Activated B cell treated with CpG ODN at 0.5 μM for 24 hours (primary cell): ENCODE data around the gene WDR7. TPM values are rescaled to one million over a fixed set of nuclear protein-coding genes. Genes with fewer than 3 reads are reported as not detected.

ENCODE experiments used
- ATAC-seq: fragments of 200-7000 bp; cut with Tn5 transposase; one replicate; pipeline ENCODE4 v1.10.0; 2021; ENCODE audit warnings: low read depth, mild to moderate bottlenecking, moderate library complexity
- CTCF ChIA-PET: fragments of 350-600 bp; sonication (Branson Sonifier 250); formaldehyde crosslinking; loops from one replicate; lab custom pipeline; 2021; ENCODE audit warnings: antibody characterized with exemption; lab: Charles Lee
- POLR2A ChIA-PET: fragments of 350-600 bp; sonication (Branson Sonifier 250); formaldehyde crosslinking; loops from one replicate; lab custom pipeline; 2021; ENCODE audit warnings: antibody characterized with exemption; lab: Charles Lee
- DNase-seq: peaks from one replicate; pipeline ENCODE4 v3.0.0; 2022
- H3K27ac Mint-ChIP-seq: one replicate; pipeline ENCODE4 v1.8.0; 2020; ENCODE audit warnings: mixed read lengths
- H3K27me3 Mint-ChIP-seq: one replicate; pipeline ENCODE4 v1.8.0; 2021; ENCODE audit warnings: mixed read lengths
- H3K36me3 Mint-ChIP-seq: one replicate; pipeline ENCODE4 v1.8.0; 2021; ENCODE audit warnings: low read depth, mixed read lengths
- H3K4me1 Mint-ChIP-seq: one replicate; pipeline ENCODE4 v1.8.0; 2021; ENCODE audit warnings: mixed read lengths
- H3K4me3 Mint-ChIP-seq: one replicate; pipeline ENCODE4 v1.8.0; 2020; ENCODE audit warnings: mild to moderate bottlenecking, mixed read lengths
- H3K9me3 Mint-ChIP-seq: one replicate; pipeline ENCODE4 v1.8.0; 2020; ENCODE audit warnings: mixed read lengths
- CTCF ChIP-seq: fragments of 200-600 bp; IDR thresholded peaks from one replicate; pipeline ENCODE4 v1.8.0; 2022; ENCODE audit warnings: antibody characterized with exemption, mild to moderate bottlenecking
- intact Hi-C: fragments of 100-400 bp; cut with micrococcal nuclease; formaldehyde crosslinking; loops from one replicate; pipeline ENCODE4 v1.15.1; 2024
- total RNA-seq: library from RNA; stranded (reverse); gene quantifications from 2 replicates; pipeline ENCODE4 v1.2.3, GENCODE V29; 2022

WDR7 gene
- total RNA-seq, 1 donor from 2014 or later = 33.4 TPM

DNA sequence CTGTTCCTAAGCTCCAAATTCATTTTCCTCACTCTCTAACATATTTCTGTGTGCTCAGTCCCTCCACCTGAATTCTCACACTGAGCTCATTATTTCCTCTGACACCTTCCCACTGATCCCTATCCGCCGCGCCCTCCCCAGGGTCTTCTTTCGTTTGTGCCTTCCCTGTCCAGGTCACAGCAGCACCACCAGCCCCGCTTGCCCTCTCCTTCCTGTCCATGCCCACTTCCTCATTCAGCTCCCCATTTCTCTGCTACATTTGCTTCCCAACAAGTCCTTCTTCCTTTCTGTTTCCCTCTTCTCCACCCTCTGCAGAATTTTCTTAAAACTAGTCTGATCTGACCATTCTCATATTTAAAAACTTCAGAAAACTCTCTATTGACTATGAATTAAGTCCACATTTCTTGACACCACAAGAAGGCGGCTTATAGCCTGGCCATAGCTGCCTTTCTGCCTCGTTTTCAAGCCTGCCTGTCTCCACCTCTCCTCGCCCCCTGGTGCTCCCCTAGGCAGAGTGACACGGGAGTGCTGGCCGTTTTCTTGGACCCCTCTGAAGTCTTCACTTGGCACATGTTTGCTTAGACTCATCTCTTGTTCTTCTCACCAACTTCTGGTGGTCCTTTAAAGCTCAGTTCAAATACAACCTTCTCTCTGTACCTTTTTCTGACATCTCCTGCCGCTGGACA, 357.0 kb downstream of the WDR7 start:
- Mint-ChIP-seq H3K9me3 (no peaks in the 10 kb centered on the region), H3K27ac (no peak overlapping the region), H3K4me1 (peaks cover 12% of the 10 kb centered on the region), H3K36me3 (peaks cover 1% of the 10 kb centered on the region), H3K27me3 (no peaks in the 10 kb centered on the region), H3K4me3 (no peak overlapping the region)
- intact Hi-C loops = no loop called here
- CTCF ChIA-PET = no interaction called here
- no peak for ATAC-seq
- POLR2A ChIA-PET = no interaction called here
- no peak for TF ChIP-seq CTCF
- DNase-seq = no peak

GRCh38 chr18:57009844-57010243, 358.7 kb downstream of the WDR7 start:
- intact Hi-C loops = loop anchor here (10.0 kb wide), 1 partner anchor 355 kb away; the partner anchor contains the start of gene WDR7
- no peak for DNase-seq
- Mint-ChIP-seq H3K4me1 (peaks cover under 1% of the 10 kb centered on the region), H3K36me3 (peaks cover 1% of the 10 kb centered on the region), H3K9me3 (no peaks in the 10 kb centered on the region), H3K4me3 (no peak overlapping the region), H3K27ac (no peak overlapping the region), H3K27me3 (no peaks in the 10 kb centered on the region)
- ChIA-PET CTCF (no interaction called here), POLR2A (no interaction called here)
- no peak for ATAC-seq
- TF ChIP-seq CTCF = no peak

DNA sequence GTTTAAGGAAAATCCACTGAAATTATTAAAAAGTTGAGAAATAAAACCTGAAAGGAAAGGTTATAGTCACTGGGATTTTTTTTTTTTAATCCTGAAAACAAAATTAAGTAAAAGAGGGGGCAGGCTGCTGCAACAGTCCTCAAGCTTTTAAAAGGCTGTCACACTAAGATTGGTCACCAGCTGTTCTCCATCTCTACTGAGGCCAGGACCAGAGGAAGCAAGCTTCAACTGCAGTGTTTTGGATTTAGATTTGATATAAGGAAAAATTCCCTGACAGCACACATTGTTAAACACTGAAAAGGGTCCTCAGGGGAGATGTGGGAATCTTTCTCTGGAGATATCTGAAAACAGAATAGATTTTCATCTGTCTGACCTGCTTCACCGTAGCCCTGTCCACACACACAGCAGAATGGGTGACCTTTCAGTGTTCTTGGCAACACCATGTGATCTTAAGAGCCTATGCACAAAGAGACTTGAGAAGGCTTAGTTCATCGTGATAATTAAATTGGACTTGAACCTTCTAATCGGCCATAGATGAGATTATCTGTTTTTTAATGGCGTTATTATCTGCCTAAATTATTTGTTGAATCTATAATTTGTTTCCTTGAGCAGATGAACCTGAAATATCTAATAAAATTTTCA, 363.7 kb downstream of the WDR7 start:
- Mint-ChIP-seq H3K27ac (no peak overlapping the region), H3K4me1 (peaks cover 35% of the 10 kb centered on the region), H3K36me3 (peaks cover under 1% of the 10 kb centered on the region), H3K27me3 (no peaks in the 10 kb centered on the region), H3K4me3 (no peak overlapping the region), H3K9me3 (no peaks in the 10 kb centered on the region)
- ChIA-PET CTCF (no interaction called here), POLR2A (no interaction called here)
- intact Hi-C loops = loop anchor here (5.0 to 10.0 kb wide), 2 partner anchors 62 to 360 kb away; partner anchors contain the start of gene WDR7
- DNase-seq = no peak
- TF ChIP-seq CTCF = no peak
- ATAC-seq = no peak

- no peaks in the 10 kb centered on the region for H3K9me3 Mint-ChIP-seq
- ATAC-seq (no peak), DNase-seq (no peak)
- no peak overlapping the region for H3K27ac Mint-ChIP-seq
- CTCF ChIA-PET = no interaction called here
- intact Hi-C loops = loop anchor here (5.0 to 10.0 kb wide), 2 partner anchors 62 to 361 kb away; partner anchors contain the start of gene WDR7
- no peaks in the 10 kb centered on the region for H3K27me3 Mint-ChIP-seq
- H3K36me3 Mint-ChIP-seq = no peaks in the 10 kb centered on the region
- POLR2A ChIA-PET = no interaction called here
- peaks cover 35% of the 10 kb centered on the region for H3K4me1 Mint-ChIP-seq
- no peak overlapping the region for H3K4me3 Mint-ChIP-seq
- no peak for TF ChIP-seq CTCF
These were observed 364.3 kb downstream of the WDR7 start for GRCh38 chr18:57015451-57015850.

DNA sequence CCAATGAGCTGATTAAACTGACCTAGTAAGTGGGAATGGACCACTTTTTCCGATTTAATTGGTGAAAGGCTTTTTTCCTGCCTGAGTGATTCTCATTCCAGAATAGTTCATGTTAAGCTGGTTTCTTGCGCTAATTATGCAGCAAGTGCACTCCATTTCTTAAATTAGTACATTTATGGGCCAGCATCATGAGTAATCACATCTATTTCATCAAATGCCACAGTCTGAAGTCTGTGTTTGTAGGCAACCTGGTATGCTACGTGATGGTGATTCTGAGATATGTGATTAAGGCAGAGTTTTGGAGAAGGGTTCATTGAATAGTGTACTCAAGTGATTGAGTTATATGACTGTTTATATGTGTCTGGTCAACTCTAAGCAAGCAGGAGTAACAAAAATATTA, 367.7 kb downstream of the WDR7 start:
- no peak for DNase-seq
- CTCF ChIA-PET = no interaction called here
- intact Hi-C loops = loop anchor here (5.0 to 10.0 kb wide), 2 partner anchors 58 to 364 kb away; partner anchors contain the start of gene WDR7

More for the DNA sequence above, 367.7 kb downstream of the WDR7 start:
- Mint-ChIP-seq H3K27ac (no peak overlapping the region), H3K27me3 (no peaks in the 10 kb centered on the region), H3K4me3 (no peak overlapping the region), H3K36me3 (peaks cover 14% of the 10 kb centered on the region), H3K9me3 (no peaks in the 10 kb centered on the region), H3K4me1 (peaks cover 54% of the 10 kb centered on the region)
- ATAC-seq = no peak
- POLR2A ChIA-PET = no interaction called here
- TF ChIP-seq CTCF = no peak
